ENCODE results near the gene CLSTN2. TPM values are rescaled to one million over a fixed set of nuclear protein-coding genes. Genes with fewer than 3 reads are reported as not detected.

CLSTN2 gene
- polyA plus RNA-seq, 3 donors = 1.4 to 1.8 (median 1.7) TPM

DNA sequence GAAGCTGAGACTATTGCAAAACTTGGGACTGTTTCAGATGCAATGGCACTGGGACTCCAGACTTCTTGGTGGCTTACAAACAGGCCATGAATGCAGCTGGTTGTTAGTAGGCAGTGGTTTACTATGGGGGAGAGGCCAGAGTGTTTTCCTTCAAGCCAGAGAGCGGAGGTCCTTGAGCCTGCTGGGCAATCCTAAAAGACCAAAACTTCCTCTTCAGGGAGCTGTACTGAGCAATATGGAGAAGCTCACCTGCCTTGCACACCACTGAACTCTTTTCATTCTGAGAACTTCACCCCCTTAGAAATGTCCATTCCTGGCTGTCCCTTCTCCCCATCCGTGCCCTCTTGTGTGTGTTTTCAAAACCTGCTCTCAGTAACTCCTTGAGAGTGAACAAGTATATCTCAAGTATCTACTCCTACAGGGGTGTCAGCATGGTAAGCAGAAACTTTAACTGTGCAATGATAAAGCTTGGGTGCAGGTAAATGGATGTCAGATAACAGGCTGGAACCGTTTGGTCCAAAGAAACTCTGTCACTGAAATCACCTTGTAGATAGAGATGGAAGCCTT, 213.9 kb downstream of the CLSTN2 start:
- DNase-seq = no peak

DNA sequence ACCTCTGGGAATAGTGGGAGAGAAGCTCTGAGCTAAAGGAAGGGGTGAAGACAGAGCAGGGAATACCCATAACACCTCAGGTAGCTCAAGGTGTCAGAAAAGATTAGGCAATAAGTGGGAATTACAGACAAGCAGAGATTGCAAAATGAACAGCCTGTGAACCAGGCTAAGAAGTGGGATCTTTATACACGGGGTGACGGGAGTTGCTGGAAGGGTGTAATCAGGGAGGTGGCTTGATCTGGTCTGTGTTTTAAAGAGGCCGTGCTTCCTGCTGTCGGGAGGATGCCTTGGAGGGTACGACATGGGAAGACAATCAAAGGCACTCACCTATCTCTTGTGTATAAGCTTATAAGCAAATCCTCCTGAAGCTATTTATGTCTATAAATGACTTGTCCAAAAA, 216.3 kb downstream of the CLSTN2 start:
- no peak for DNase-seq

DNA sequence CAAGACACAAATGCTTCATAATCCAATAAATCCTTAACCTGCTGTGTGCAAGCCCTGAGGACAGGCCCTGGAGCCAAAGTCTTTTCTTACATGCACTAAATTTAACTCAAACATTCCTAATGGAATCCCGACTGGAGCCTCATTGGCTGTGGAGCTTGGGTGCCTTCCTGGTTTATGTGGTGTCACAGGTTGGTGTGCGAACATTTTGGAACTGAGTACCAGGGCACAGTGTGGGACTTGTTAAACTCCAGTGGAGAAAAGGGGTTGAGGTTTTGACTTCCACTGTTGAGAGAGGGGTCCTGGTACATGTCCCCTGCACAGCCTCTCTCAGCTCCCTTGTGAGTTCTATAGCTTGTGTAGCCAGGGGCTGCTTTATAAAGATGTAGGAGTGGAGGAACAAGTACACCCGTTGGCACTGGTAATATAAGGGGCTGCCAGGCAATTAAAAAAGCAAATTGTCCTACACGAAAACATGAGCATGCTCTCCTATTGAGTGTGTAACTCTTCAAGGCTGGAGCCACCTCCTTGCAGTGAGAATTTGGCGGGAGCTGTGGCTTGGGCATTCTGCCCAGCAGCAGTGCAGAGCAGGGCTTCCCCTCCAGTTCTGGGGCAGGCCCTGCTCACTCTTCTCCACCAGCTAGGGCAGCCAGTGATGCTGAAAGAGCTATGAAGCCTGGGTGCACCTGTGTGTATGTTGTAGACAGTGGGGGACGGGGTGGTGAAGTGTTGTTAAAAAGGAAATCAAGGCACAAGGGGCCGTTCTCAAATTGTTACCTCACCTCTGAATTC, 218.1 kb downstream of the CLSTN2 start:
- no peak for DNase-seq

DNA sequence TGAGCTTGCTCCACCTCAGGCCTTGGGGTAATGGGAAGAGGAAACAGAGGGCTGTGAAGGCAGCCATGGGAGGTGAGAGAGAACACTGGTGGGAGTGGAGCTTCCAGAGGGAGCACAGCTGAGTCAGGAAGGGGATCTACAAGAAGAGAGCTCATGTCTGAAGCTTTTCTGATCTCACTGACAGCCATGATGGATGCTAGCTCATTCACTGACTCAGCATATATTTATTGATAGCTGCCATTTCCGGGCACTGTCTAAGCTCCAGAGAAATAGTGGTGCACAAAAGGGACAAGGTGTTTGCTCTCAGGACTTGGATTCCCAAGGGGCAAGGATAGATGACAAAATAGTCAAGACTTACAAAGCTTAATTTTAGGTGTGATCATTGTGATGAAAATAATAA, 218.8 kb downstream of the CLSTN2 start:
- no peak for DNase-seq

DNA sequence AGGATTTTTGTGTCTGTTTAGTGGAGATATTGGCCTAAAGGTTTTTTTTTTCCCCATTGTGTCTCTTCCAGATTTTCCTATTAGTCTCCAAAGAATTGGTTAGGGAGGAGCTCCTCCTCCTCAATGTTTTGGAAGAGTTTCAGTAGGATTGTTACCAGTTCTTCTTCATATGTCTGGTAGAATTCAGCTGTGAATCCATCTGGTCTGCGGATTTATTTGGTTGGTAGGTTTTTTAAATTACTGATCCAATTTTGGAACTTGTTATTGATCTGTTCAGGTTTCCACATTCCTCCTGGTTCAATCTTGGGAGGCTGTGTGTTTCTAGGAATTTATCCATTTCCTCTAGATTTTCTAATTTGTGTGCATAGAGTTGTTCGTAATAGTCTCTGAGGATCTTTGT, 222.2 kb downstream of the CLSTN2 start:
- DNase-seq = no peak

DNA sequence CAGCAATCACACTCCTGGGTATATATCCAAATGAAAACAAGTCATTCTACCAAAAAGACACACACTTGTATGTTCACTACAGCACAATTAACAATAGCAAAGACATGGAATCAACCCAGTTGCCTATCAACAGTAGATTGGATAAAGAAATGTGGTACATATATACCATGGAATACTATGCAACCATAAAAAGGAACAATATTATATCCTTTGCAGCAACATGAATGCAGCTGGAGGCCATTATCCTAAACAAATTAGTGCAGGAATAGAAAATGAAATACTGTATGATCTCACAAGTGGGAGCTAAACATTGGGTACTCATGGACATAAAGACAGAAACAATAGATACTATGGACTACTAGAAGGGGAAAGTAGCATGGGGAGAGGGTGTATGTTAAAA, 224.7 kb downstream of the CLSTN2 start:
- DNase-seq = no peak

DNA sequence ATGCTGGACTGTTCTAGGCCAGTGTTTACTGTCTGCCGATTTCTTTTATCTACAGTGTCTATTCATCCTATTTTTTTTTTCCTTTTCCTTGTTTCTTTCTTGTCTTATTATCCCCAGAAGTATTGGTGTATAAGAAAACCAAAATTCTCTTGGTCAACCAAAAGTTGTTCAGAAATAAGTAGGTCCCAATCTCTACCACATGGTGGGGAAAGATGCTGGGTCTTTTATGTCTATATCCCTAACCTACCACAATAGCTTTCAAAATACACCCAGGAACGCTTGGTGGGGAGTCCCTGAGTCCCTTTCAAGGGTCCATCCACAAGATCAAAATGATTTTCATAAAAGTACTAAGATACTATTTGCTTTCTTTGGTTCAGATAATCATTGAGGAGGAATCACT, 225.6 kb downstream of the CLSTN2 start:
- no peak for DNase-seq

DNA sequence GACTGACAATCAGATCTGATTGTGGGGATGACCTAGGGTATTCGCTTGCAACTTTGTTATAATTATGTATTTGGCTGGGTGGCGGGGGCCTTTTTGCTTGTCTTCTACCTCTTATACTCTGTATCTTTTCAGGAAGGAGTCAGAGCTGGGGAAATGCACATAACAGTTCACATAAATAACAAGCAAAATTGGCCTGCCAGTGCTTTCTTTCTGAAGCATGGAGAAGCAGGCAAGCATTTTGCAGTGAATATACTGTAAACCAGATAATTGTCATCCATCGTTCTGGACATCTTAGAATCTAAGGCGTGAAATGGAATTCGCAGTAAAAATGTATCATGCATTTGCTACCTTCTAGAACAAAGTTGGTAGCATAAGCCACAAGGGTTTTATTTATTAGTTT, 227.6 kb downstream of the CLSTN2 start:
- no peak for DNase-seq

DNA sequence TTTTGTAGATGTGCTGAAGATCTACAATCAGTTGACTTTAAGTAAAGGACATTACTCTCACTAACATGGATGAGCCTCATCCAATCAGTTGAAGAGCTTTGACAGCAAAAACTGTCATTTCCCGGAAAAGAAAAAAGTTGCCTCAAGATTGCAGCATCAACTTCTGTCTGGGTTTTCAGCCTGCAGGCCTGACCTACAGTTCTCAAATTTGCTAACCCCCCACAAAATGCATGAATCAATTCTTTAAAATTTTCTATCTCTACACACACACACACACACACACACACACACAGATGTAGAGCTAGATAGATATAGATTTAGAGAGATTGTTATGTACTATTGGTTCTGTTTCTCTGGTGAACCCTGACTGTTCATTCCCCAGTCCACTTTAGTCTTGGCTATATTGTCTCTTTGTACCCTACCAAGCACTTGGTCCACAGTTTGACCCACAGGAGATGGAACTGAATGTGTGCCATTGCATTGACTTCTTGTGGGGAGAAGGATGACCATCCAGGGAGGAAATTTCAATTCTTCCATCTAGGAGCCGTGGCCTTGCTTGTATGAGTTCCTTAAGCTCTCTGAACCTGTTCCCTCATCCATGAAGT, 228.3 kb downstream of the CLSTN2 start:
- DNase-seq = no peak

DNA sequence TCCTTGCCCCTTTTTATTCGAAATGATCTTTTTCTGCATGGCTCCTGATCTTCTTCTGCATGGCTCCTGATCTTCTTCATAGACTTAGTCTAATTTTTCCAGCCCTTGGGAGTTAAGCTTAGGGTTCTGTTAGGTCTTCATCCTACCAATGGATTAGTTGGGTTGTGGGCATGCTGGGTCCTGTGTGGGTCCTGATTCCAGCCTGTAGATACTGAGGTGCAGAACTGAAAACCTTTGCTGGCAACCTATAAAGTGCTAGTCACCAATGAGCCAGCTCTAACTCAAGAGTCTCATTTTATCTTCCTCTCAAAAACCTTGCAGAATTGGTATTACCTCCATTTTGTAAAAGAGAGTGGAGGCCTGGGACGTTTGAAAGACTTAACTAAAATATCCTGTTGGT, 229.2 kb downstream of the CLSTN2 start:
- no peak for DNase-seq

DNA sequence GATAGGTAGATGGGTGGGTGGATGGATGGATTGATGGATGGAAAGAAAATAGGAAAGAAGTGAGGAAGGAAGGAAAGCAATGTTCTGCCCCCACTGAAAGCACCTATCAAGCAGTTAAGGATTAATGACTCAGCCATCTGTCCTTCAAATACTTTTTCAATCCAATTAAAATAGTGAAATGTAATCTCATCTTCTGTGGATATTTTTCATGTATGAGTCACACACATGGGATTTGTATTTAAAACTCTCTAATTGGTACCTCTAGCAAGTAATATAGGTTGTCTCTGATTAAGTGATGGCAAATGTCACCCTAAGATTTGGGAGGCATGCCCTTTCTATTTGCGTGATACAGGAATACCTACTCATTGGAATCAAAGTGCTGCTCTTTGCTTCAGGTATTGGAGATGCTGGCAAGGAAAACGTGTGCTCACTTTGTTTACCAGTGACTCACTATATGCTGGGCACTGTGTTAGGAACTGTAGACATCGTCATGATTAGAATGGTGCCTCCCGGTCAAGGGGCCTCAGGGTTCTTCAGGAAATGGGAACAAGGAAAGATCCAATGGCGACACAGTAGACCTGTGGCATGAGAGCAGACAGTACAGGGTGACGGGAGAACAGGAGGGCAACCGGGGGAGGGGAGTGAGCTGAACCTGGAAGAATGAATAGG, 230.1 kb downstream of the CLSTN2 start:
- DNase-seq = no peak

DNA sequence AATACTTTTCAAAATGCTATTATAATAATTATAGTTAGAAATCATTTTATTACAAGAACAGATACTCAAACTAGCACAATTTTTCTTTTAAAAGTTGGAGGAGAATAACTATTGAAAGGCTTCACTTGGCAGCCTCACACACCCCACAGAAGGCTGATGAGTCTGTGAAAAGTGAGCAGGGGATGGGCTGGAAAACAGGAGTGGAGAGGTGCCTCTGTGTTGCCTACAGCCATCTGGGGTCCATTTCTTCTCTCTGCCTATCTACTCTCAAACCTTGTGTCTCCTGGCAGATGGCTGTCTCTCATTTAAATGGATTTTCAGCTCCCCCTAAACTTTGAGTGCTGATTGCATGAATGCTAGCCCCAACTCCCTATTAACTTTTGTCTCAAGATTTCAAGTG, 230.8 kb downstream of the CLSTN2 start:
- no peak for DNase-seq

DNA sequence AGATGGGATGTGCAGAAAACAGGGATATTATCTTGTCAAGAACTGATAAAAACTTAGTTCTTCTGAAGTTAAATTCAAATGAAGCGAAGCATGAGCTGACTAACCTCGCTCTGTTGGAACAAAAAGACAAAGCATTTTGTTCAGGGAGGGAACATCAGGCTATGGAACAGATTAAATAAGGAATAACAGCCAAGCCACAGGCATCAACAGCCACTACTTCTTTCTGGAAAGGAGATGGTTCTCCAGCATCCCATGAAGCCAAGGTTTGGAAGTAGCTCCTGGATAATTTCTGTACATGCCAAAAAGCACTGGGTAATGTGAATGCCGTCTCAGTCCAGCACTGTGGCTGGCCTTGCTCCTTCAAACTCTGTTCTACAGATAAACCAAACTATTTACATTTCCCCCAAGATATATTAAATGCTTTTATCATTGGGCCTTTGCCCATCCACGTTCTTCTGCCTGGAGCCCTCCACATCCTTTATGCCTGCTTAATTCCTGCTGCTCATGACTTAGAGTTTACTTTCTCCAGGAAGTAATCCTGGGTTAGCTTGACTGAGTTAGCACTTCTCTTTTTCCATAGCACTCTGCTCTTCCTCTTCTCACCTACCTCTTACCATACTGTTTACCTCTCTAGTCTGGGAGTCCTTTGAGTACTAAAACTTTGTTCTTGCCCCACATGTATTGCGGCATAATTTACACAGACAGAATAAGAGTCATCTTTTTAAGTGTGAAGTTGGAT, 232.0 kb downstream of the CLSTN2 start:
- DNase-seq = no peak

DNA sequence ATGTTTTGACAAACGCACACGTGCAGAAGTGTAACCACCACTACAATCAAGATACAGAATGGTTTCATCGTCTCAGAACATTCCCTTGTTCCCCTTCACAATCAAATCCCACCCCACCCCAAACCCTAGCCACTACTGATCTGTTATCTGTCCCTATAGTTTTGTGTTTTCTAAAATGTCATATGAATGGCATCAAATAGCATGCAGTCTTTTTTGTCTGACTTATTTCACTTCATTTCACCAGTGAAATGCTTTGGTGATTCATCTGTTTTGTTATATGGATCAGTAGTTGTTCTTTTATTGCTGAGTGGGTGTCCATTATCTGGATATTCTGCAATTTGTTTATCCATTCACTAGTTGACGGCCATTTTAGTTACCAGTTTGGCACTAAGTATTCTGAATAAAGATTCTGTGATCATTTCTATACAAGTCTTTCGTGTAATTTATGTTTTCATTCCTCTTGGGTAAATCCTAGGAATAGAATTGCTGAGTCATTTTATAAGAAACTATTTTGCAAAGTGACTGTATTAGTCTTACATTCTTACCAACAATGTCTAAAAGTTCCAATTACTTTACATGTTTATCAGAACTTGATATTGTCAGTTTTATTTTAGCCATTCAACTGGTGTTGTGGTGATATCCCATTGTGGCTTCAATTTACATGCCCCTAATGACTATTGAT, 232.8 kb downstream of the CLSTN2 start:
- DNase-seq = no peak

DNA sequence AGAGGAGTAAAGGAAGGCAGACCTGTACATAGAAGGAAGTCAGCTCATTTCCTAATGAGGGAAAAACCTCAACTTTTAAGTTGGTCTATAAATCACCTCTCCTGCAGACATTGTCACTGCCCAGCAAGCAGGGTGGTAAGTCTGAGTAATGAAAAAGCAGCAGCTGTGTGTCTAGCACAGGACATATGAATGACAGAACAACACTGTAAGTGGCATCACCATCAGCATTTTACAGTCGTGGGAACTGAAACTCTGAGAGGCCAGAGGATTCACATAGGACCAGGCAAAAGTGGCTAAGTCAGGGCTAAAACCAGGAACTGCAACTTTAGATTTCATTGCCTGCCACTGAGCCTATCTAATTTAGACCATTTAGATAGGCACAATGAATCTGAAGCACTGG, 235.6 kb downstream of the CLSTN2 start:
- no peak for DNase-seq

DNA sequence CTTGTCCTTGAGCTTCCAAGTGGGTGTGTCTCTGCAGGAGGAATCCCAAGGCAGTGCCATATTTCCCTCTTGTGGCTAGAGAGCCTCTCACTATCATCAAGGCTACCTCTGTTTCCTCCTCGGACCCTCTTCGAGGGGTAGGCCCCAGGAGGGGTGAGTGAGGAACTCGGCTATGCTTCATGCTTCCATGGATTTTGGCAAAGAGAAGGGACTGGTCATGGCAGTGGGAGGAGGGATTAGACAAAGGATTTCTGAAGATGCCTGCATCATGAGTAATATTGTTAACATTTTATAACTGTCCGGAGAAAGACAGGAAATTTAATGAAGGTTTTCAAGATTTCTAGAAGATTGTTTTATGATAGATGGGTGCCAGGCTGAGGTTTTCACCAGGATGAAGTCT, 241.5 kb downstream of the CLSTN2 start:
- no peak for DNase-seq

DNA sequence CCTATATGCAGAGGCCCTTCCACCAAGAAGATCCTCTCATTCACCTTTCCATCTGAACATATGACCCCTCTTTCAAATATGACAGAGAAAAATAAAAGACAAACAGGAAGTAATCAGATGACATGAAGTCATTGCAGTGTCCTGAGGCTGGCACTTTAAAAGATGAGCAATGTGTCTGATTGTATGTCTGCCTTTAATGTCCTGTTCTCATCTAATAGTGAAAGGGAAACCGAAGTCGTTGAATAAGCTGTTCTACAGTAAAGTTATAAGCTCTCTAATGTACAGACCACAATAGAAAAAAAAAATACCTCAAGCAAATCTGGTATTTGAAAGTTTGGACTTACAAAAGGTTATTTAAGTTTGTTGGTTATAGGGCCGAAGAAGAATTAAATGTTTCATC, 243.0 kb downstream of the CLSTN2 start:
- DNase-seq = no peak

DNA sequence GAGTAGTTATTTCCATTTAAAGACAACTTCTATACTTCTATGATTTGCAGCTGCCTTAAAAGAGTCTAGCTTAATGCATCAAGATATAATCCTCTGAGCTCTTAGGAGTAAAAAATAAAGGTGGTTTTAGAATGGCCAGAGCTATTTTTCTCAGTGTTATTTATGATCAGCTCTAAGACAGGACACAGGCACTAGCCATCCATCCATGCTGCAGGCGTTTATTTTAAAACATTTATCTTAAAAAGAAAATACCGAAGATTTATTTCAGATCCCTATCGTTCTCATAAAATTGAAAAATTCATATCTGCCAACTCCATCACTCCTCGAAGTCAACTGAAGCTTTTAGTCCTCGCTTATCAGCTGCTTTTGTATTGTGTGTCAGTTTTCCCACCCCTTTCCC, 243.5 kb downstream of the CLSTN2 start:
- DNase-seq = no peak

DNA sequence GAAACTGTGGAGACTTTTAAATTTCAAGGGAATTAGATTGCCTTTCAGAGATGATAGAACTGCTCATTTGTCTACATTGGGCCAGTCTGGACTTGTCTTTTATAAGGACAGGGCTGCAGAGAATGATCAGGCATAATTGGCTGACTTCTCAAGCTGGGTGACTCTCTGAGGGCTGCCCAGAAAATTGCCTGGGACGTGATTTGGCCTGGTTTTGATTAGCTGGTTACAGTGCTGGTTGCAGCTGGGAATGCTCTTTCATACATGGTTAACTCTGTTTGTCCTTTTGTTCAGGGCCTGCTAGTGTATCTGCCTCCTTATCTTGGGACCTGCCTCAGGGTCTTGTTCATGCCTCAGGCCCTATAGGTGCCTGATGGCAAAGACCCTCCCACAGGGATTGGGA, 245.6 kb downstream of the CLSTN2 start:
- no peak for DNase-seq

DNA sequence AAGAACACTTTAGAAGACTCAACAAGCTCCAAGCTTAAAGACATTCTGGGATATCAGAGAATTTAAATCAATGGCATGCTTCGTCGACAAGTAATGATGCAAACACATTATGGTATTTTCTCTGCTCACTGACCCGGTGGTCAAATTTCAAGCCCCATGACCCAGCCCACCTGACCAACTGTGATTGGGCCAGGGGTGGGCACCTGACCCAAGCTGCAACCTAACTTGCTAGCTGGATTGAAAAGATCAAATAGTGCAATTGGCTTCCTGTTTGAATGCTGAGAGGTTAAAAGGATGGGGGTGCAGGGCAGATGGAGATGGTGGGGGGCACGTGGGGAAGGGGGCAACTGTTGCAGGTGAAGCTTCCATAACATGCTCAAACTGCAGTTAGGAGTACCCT, 250.4 kb downstream of the CLSTN2 start:
- no peak for DNase-seq

DNA sequence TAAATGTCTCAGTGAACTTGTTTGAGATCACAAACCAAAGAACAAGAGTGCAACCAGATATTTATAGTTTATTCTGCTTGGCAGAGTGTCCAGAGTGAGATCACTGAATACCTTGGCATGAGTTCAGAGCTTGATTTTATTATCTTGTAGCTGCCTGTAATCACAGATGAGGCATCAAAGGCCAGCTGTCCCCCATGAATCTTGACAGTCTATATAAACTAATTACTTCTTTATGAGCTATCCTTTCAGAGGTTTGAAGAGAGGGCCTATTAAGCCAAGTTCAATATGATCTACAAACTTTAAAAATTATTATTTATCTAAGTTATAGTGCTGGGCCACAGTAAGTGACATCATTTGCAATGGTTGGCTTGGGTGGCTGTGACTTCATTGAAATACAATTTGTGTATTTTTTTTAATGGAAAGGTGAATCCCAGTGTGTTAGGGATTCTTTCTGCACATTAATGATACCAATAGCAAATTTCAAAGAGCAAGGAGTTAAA, 251.5 kb downstream of the CLSTN2 start:
- peak; percentile 56 for DNase-seq

DNA sequence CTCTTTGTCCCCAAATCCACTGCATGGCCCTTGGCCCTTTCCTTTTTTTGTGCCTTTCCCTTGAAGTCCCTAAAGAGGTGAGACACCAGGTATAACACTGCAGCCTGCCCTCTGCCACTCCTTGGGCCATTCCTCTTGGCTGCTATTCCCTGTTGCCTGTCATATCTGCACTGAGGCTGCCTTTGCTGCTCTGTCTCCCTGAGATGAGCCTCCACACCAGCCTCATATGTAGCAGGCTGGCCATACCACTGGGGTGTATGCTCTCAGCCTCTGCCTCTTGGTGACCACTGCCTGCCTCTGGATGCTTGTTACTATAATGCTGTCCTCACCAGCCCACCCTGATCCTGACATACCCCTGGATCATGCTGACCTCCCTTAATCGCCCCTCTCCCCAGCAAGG, 252.0 kb downstream of the CLSTN2 start:
- DNase-seq = no peak

Measured in renal pelvis (tissue), 4 donors.